ENCODE results near the gene SPAG9.

Gene SPAG9

DNA sequence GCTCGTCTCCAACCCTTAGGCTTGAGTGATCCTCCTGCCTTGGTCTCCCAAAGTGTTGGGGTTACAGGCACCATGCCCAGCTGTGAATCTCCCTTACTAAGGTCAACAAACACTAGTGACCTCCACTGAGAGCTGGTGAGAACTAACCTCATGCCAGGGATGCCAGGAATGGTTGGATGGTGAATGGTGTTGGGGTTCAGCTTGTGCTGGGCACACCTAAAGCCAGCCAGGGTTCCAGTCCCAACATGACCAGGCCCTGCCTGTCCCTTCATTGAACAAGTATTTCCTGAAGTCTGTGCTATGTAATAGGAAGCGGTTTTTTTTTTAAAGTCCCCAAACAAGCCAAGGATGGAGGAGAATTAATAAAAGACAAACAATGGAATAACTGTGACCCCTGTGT, 198.6 kb downstream of the SPAG9 start:
- peak overlapping the region; percentile 76 for H3K27ac ChIP-seq (ENCODE audit: low read depth, low read length)
- peaks cover 63 to 76% of the 10 kb centered on the region in 2 donors for H3K4me1 ChIP-seq (ENCODE audit: control insufficient read depth in 1 of 2, insufficient read depth in 2 of 2, low read length in 2 of 2)
- no peak overlapping the region for H3K4me3 ChIP-seq (ENCODE audit: low read depth in 1 of 2, low read length in 2 of 2)
- H3K9me3 ChIP-seq (ENCODE audit: control insufficient read depth in 1 of 2, low read length in 2 of 2): no peaks in the 10 kb centered on the region
- peak overlapping the region; percentile 26 to 34 for H3K9ac ChIP-seq (ENCODE audit: low read depth in 1 of 2, low read length in 2 of 2)
- no peaks in the 10 kb centered on the region for H3K27me3 ChIP-seq (ENCODE audit: control insufficient read depth in 1 of 2, insufficient read depth in 2 of 2, low read length in 2 of 2)
- no peaks in the 10 kb centered on the region for H3K36me3 ChIP-seq (ENCODE audit: control insufficient read depth in 1 of 2, insufficient read depth in 2 of 2, low read length in 2 of 2)

DNA sequence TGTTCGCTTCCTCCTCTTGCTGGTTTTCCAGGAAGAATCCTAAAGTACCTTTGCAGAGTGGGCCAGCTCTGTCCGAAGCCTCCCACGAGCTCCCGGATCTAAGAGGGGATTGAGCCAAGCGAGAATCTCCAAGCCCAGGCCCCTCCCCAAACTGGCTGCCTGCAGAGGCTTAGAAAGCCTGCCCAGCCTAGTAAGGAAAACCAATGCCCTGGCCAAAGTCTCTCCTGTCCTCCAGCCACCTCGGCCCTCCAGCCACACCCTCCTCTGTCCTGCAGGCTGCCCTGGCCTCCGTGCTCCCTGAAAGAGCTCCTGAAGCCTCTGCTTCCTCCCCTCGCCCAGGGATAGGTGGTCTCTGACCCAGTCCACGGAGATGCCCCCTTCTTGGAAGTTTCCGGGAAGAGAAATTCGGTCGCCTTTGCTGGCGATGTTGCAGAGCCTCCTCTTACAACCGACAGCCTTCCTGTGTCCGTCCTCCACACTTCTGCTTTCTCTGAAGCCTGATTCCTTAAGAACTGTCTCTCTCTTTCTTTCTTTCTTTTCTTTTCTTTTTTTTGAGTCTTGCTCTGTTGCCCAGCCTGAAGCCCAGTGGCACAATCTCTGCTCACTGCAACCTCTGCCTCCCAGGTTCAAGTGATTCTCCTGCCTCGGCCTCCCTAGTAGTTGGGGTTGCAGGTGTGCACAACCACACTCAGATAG, 199.6 kb downstream of the SPAG9 start:
- H3K9ac ChIP-seq (ENCODE audit: low read depth in 1 of 2, low read length in 2 of 2): peak overlapping the region in 1 of 2 donors; percentile 70
- H3K36me3 ChIP-seq (ENCODE audit: control insufficient read depth in 1 of 2, insufficient read depth in 2 of 2, low read length in 2 of 2): no peaks in the 10 kb centered on the region
- peaks cover 61 to 77% of the 10 kb centered on the region in 2 donors for H3K4me1 ChIP-seq (ENCODE audit: control insufficient read depth in 1 of 2, insufficient read depth in 2 of 2, low read length in 2 of 2)
- H3K4me3 ChIP-seq (ENCODE audit: low read depth in 1 of 2, low read length in 2 of 2): no peak overlapping the region
- H3K9me3 ChIP-seq (ENCODE audit: control insufficient read depth in 1 of 2, low read length in 2 of 2): no peaks in the 10 kb centered on the region
- peak overlapping the region; percentile 90 for H3K27ac ChIP-seq (ENCODE audit: low read depth, low read length)
- no peaks in the 10 kb centered on the region for H3K27me3 ChIP-seq (ENCODE audit: control insufficient read depth in 1 of 2, insufficient read depth in 2 of 2, low read length in 2 of 2)

DNA sequence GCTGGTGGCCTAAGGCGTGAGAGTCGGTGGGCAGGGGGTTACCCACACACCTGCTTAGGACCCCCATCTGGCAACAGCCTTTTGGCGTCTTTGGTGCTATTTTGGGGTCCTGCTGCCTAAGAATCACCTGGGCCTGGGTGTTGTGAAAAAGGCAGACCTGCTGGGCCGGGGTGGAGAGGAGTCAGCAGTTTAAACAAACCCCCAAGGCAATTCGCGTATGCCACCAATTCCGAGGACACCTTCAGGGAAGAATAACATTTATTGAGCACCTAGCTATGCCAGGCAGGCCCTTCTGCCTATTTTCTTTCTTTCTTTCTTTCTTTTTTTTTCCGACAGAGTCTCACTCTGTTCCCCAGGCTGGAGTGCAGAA, 200.6 kb downstream of the SPAG9 start:
- peaks cover 69 to 84% of the 10 kb centered on the region in 2 donors for H3K4me1 ChIP-seq (ENCODE audit: control insufficient read depth in 1 of 2, insufficient read depth in 2 of 2, low read length in 2 of 2)
- H3K9me3 ChIP-seq (ENCODE audit: control insufficient read depth in 1 of 2, low read length in 2 of 2): no peaks in the 10 kb centered on the region
- H3K36me3 ChIP-seq (ENCODE audit: control insufficient read depth in 1 of 2, insufficient read depth in 2 of 2, low read length in 2 of 2): no peaks in the 10 kb centered on the region
- no peaks in the 10 kb centered on the region for H3K27me3 ChIP-seq (ENCODE audit: control insufficient read depth in 1 of 2, insufficient read depth in 2 of 2, low read length in 2 of 2)
- H3K27ac ChIP-seq (ENCODE audit: low read depth, low read length): peak overlapping the region; percentile 90
- peak overlapping the region; percentile 70 for H3K9ac ChIP-seq (ENCODE audit: low read depth in 1 of 2, low read length in 2 of 2)
- H3K4me3 ChIP-seq (ENCODE audit: low read depth in 1 of 2, low read length in 2 of 2): peak overlapping the region; percentile 32 to 41

DNA sequence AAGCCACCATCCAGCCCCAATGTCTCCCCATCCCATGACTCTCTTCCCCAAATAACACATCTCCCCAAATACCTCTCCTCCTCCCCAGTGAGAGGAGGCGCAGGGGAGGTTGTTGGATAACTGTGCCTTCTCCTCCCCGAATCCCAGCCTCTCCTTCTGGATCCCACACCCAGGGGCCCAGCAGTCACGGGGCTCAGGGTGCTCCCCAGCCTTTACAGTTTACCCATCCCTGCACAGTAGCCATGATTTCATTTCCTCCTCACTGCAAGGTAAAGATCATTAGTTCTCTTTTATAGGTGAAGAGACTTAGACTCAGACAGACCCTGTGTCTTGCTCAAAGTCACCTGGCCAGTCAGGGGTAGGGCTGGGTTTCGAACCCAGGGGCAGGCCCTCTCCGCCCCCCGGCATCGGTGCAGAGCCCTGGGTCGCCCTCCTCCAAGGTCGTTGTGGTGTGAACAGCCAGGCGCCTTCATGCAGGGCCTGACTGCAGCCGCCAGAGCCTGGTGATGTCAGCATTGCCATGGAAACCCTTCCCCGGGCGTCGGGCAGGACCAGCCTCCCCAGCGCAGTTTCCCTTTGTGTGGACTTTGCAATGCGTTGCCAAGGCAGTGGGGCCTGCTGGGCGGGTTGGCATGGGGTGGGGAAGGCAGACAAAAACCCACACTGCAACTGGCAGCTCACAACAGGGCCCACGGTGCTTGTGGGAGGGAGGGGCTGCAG, 201.2 kb downstream of the SPAG9 start:
- H3K4me3 ChIP-seq (ENCODE audit: low read depth in 1 of 2, low read length in 2 of 2): peak overlapping the region; percentile 32 to 41
- peak overlapping the region; percentile 90 for H3K27ac ChIP-seq (ENCODE audit: low read depth, low read length)
- H3K9ac ChIP-seq (ENCODE audit: low read depth in 1 of 2, low read length in 2 of 2): peak overlapping the region; percentile 70

DNA sequence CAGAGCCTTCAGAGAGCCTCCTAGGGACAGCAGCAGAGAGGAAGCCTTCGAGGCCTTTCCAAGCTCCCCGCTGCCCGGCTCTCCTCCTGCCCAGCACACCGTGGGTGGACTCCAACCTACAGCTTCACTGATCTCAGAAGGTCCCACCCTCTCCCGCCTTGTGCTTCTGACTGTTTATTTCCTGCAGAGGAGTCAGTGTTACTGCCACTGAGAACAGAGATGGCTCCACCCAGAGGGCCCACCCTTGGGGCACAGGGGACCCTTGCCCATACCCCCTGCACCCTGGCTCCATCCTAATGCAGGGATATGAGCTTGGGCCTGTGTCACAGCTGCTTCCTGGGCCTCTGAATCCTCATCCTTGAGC, 201.8 kb downstream of the SPAG9 start:
- H3K4me3 ChIP-seq (ENCODE audit: low read depth in 1 of 2, low read length in 2 of 2): no peak overlapping the region
- H3K36me3 ChIP-seq (ENCODE audit: control insufficient read depth in 1 of 2, insufficient read depth in 2 of 2, low read length in 2 of 2): no peaks in the 10 kb centered on the region
- H3K4me1 ChIP-seq (ENCODE audit: control insufficient read depth in 1 of 2, insufficient read depth in 2 of 2, low read length in 2 of 2): peaks cover 69 to 88% of the 10 kb centered on the region in 2 donors
- H3K27ac ChIP-seq (ENCODE audit: low read depth, low read length): peak overlapping the region; percentile 90
- H3K9ac ChIP-seq (ENCODE audit: low read depth in 1 of 2, low read length in 2 of 2): peak overlapping the region; percentile 12 to 70
- H3K27me3 ChIP-seq (ENCODE audit: control insufficient read depth in 1 of 2, insufficient read depth in 2 of 2, low read length in 2 of 2): no peaks in the 10 kb centered on the region
- no peaks in the 10 kb centered on the region for H3K9me3 ChIP-seq (ENCODE audit: control insufficient read depth in 1 of 2, low read length in 2 of 2)

More for the DNA sequence above, 201.2 kb downstream of the SPAG9 start:
- no peaks in the 10 kb centered on the region for H3K36me3 ChIP-seq (ENCODE audit: control insufficient read depth in 1 of 2, insufficient read depth in 2 of 2, low read length in 2 of 2)
- no peaks in the 10 kb centered on the region for H3K9me3 ChIP-seq (ENCODE audit: control insufficient read depth in 1 of 2, low read length in 2 of 2)
- no peaks in the 10 kb centered on the region for H3K27me3 ChIP-seq (ENCODE audit: control insufficient read depth in 1 of 2, insufficient read depth in 2 of 2, low read length in 2 of 2)
- H3K4me1 ChIP-seq (ENCODE audit: control insufficient read depth in 1 of 2, insufficient read depth in 2 of 2, low read length in 2 of 2): peaks cover 73 to 90% of the 10 kb centered on the region in 2 donors

DNA sequence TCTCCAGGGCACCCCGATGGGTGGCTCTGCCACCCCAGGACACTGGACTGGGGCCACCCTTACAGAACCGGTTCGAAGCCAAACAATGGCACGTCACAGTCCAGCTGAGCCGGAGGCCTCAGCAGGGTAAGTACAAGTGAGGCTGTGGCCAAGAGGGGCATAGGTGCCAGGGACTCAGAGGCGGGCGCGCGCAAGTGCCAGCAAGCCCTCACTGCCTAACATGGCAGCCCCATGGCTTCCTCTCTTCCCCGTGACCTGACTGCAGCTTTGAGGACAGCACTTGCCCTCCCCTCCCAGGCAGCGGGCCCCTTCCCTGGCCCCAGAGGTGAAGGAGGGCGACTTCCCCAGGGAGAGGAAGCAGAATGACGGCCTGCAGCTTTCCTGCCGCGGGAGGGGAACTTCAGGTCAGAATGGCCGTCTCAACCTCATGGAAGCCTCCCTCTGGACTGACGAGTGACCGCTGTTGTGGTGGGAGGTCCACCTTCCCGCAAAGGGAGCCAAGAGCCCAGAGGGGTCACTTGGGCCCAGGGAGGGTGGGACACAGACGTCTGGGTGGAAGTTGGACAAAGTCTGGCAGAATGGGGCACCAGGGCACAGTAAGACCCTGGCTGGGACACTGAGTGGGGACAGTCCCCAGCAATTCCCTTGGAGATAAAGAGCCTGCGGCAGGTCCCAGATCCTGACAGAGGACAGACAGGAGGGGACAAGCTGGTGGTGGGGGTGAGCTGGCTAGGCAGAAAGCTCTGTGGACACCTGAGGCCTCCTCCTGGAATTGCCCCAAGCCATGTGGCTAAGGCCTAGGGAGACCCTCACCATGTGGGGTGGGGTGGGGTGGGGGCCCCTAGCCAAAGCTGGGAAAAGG, 202.4 kb downstream of the SPAG9 start:
- Histone ChIP-seq H3K9ac (ENCODE audit: low read depth in 1 of 2, low read length in 2 of 2) (peak overlapping the region; percentile 64 to 70), H3K4me1 (ENCODE audit: control insufficient read depth in 1 of 2, insufficient read depth in 2 of 2, low read length in 2 of 2) (peaks cover 63 to 82% of the 10 kb centered on the region in 2 donors)

DNA sequence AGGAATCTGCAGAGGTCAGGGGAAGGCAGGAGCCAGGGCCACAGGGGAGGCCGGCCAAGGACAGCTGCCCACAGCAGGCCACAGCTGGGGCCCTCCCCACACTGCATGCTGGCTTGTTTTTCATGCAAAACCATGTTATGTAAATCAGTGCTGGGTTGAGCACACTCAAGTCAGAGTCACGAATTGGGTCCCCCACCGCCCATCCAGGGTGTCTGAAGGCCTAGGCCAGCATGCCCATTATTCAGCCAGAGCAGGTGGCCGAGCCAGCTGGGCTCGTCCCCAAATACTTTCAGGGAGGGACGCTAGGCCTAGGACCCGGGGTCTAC, 203.3 kb downstream of the SPAG9 start:
- Histone ChIP-seq H3K9ac (ENCODE audit: low read depth in 1 of 2, low read length in 2 of 2) (peak overlapping the region in 1 of 2 donors; percentile 4), H3K4me1 (ENCODE audit: control insufficient read depth in 1 of 2, insufficient read depth in 2 of 2, low read length in 2 of 2) (peaks cover 55 to 74% of the 10 kb centered on the region in 2 donors), H3K27me3 (ENCODE audit: control insufficient read depth in 1 of 2, insufficient read depth in 2 of 2, low read length in 2 of 2) (no peaks in the 10 kb centered on the region), H3K4me3 (ENCODE audit: low read depth in 1 of 2, low read length in 2 of 2) (no peak overlapping the region), H3K9me3 (ENCODE audit: control insufficient read depth in 1 of 2, low read length in 2 of 2) (no peaks in the 10 kb centered on the region), H3K36me3 (ENCODE audit: control insufficient read depth in 1 of 2, insufficient read depth in 2 of 2, low read length in 2 of 2) (no peaks in the 10 kb centered on the region), H3K27ac (ENCODE audit: low read depth, low read length) (no peak overlapping the region)

More for the DNA sequence above, 202.4 kb downstream of the SPAG9 start:
- Histone ChIP-seq H3K27me3 (ENCODE audit: control insufficient read depth in 1 of 2, insufficient read depth in 2 of 2, low read length in 2 of 2) (no peaks in the 10 kb centered on the region), H3K9me3 (ENCODE audit: control insufficient read depth in 1 of 2, low read length in 2 of 2) (no peaks in the 10 kb centered on the region), H3K36me3 (ENCODE audit: control insufficient read depth in 1 of 2, insufficient read depth in 2 of 2, low read length in 2 of 2) (no peaks in the 10 kb centered on the region), H3K4me3 (ENCODE audit: low read depth in 1 of 2, low read length in 2 of 2) (peak overlapping the region in 1 of 2 donors; percentile 1), H3K27ac (ENCODE audit: low read depth, low read length) (peak overlapping the region; percentile 90)

DNA sequence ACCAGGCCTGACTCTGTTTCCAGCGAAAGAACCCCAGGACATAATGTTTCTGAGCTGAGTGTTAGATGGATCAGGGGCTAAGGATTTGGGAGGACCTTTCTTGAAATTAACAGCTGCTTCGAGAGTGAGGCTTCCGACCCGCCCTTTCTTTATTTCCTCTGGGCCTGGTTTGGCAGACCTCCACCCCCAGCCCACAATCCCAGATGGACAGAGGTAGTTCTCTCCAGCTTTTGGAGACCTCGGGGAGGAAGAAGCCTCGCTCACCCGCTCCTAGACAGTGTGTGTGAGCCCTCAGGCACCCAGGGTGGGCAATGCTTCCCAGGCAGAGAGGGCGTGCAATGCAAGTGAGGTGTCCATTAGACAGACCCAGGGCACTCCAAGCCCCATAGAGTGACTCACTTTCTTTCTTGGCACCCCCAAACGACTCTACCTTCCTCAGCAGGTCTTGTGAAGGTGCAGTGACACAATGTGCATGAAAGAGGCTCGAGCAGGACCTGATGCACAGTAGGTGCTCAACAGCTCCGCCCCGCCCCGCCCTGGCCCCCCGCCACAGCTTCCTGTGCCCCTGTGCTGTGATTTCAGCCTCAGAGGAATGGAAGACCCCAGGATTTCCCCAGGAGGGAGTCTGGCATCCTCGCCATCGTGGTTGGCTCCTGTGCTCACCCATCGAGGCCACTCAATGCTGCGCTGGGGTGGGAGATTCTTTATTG, 203.8 kb downstream of the SPAG9 start:
- Histone ChIP-seq H3K4me1 (ENCODE audit: control insufficient read depth in 1 of 2, insufficient read depth in 2 of 2, low read length in 2 of 2) (peaks cover 50 to 69% of the 10 kb centered on the region in 2 donors), H3K27me3 (ENCODE audit: control insufficient read depth in 1 of 2, insufficient read depth in 2 of 2, low read length in 2 of 2) (no peaks in the 10 kb centered on the region), H3K27ac (ENCODE audit: low read depth, low read length) (no peak overlapping the region), H3K9ac (ENCODE audit: low read depth in 1 of 2, low read length in 2 of 2) (peak overlapping the region in 1 of 2 donors; percentile 4), H3K4me3 (ENCODE audit: low read depth in 1 of 2, low read length in 2 of 2) (no peak overlapping the region), H3K9me3 (ENCODE audit: control insufficient read depth in 1 of 2, low read length in 2 of 2) (no peaks in the 10 kb centered on the region), H3K36me3 (ENCODE audit: control insufficient read depth in 1 of 2, insufficient read depth in 2 of 2, low read length in 2 of 2) (no peaks in the 10 kb centered on the region)

DNA sequence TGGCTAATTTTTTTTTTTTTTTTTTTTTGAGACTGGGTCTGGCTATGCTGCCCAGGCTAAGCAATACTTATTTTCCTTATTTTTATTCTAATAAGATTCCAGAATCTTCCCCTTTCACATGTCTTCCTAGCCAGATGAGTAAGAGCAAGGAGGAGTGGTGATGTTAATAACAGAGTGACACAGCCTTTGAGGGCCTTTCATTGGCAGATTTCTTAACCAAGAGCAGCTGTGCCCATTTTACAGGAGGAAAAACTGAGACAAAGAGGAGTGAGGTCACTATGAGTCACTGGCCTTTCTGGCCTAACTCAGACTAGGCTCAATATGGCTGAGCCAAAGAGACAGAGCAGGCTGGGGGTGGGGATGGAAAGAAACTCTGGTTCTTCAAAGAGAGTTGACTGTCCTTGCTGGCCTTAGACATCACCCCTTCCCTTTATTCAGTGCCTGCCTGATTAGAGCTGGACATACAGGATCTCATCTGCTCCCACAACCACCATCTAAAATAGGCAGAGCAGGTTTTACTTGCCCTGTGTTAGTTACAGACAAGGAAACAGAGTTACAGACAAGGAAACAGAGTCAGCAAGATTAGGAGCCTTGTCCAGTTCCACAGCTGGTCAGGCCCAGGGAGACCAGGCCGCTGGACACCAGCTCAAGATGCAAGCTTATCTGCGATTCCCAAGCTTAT, 204.5 kb downstream of the SPAG9 start:
- H3K36me3 ChIP-seq (ENCODE audit: control insufficient read depth in 1 of 2, insufficient read depth in 2 of 2, low read length in 2 of 2): no peaks in the 10 kb centered on the region
- no peaks in the 10 kb centered on the region for H3K27me3 ChIP-seq (ENCODE audit: control insufficient read depth in 1 of 2, insufficient read depth in 2 of 2, low read length in 2 of 2)
- no peak overlapping the region for H3K27ac ChIP-seq (ENCODE audit: low read depth, low read length)
- no peaks in the 10 kb centered on the region for H3K9me3 ChIP-seq (ENCODE audit: control insufficient read depth in 1 of 2, low read length in 2 of 2)
- H3K4me1 ChIP-seq (ENCODE audit: control insufficient read depth in 1 of 2, insufficient read depth in 2 of 2, low read length in 2 of 2): peaks cover 43 to 62% of the 10 kb centered on the region in 2 donors
- H3K4me3 ChIP-seq (ENCODE audit: low read depth in 1 of 2, low read length in 2 of 2): no peak overlapping the region
- peak overlapping the region in 1 of 2 donors; percentile 2 for H3K9ac ChIP-seq (ENCODE audit: low read depth in 1 of 2, low read length in 2 of 2)

Data from duodenal mucosa (tissue), 2 donors.